Measurements from ENCODE around the gene JAKMIP1. TPM values are rescaled to one million over a fixed set of nuclear protein-coding genes. Genes with fewer than 3 reads are reported as not detected.

The JAKMIP1 gene
- total RNA-seq, 1 experiment from 2014 or later, result not detected

- Histone ChIP-seq H3K9me2 (ENCODE audit: insufficient read depth) (no peaks in the 10 kb centered on the region), H3K4me1 (replicated peaks; ENCODE audit: insufficient read depth) (no peaks in the 10 kb centered on the region), H2AFZ (no peak overlapping the region), H3F3A (ENCODE audit: insufficient read depth, low read depth) (no peaks in the 10 kb centered on the region), H3K79me2 (ENCODE audit: low read depth) (no peaks in the 10 kb centered on the region), H4K20me1 (ENCODE audit: insufficient read depth) (no peaks in the 10 kb centered on the region), H3K9me3 (ENCODE audit: insufficient read depth, low read depth) (no peaks in the 10 kb centered on the region), H3K4me2 (no peak overlapping the region), H3K27ac (no peak overlapping the region), H3K36me3 (ENCODE audit: low read depth) (no peaks in the 10 kb centered on the region), H3K27me3 (ENCODE audit: insufficient read depth, low read depth) (peaks cover 62% of the 10 kb centered on the region), H3K4me3 (no peak overlapping the region)
- no TSS peak for BruUV-seq (replicated peaks)
- ChIA-PET POLR2A (ENCODE audit: unreplicated experiment) (no interaction called here), CTCF (no interaction called here)
- TF ChIP-seq, protein P1, sequence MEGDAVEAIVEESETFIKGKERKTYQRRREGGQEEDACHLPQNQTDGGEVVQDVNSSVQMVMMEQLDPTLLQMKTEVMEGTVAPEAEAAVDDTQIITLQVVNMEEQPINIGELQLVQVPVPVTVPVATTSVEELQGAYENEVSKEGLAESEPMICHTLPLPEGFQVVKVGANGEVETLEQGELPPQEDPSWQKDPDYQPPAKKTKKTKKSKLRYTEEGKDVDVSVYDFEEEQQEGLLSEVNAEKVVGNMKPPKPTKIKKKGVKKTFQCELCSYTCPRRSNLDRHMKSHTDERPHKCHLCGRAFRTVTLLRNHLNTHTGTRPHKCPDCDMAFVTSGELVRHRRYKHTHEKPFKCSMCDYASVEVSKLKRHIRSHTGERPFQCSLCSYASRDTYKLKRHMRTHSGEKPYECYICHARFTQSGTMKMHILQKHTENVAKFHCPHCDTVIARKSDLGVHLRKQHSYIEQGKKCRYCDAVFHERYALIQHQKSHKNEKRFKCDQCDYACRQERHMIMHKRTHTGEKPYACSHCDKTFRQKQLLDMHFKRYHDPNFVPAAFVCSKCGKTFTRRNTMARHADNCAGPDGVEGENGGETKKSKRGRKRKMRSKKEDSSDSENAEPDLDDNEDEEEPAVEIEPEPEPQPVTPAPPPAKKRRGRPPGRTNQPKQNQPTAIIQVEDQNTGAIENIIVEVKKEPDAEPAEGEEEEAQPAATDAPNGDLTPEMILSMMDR (conservative IDR thresholded peaks at IDR 0.05), result no peak
- TF ChIP-seq EZH2 (IDR thresholded peaks at IDR 0.05; ENCODE audit: low read depth), result no peak
- intact Hi-C loops (cut with micrococcal nuclease; ENCODE audit: unreplicated experiment), result no loop called here
- no peak for DNase-seq
Observed at GRCh38 chr4:6123976-6124375, 76.4 kb downstream of the JAKMIP1 start.

DNA sequence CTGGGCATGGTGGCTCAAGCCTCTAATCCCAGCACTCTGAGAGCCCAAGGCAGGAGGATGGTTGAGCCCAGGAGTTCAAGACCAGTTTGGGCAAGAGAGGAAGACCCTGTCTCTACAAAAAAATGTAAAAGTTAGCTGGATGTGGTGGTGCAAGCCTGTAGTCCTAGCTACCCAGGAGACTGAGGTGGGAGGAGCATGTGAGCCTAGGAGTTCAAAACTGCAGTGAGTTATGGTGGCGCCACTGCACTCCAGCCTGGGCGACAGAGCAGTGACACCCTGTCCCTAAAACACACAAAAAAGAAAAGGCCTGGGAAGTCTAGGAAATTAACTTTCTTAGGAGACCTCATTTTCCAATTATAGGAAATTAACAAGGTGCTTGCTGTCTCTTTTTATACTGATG is 76.8 kb downstream of the JAKMIP1 start:
- no TSS peak for BruUV-seq (replicated peaks)
- no peaks in the 10 kb centered on the region for H3K4me1 ChIP-seq (replicated peaks; ENCODE audit: insufficient read depth)
- TF ChIP-seq, protein P1 (conservative IDR thresholded peaks at IDR 0.05), result no peak
- no peak overlapping the region for H3K4me3 ChIP-seq
- CTCF ChIA-PET, result no interaction called here
- H3K27me3 ChIP-seq (ENCODE audit: insufficient read depth, low read depth), result peaks cover 59% of the 10 kb centered on the region
- no peak overlapping the region for H2AFZ ChIP-seq
- no peaks in the 10 kb centered on the region for H3K36me3 ChIP-seq (ENCODE audit: low read depth)
- H3F3A ChIP-seq (ENCODE audit: insufficient read depth, low read depth), result no peaks in the 10 kb centered on the region
- H4K20me1 ChIP-seq (ENCODE audit: insufficient read depth), result no peaks in the 10 kb centered on the region
- no peak overlapping the region for H3K27ac ChIP-seq
- no peaks in the 10 kb centered on the region for H3K9me3 ChIP-seq (ENCODE audit: insufficient read depth, low read depth)
- H3K4me2 ChIP-seq, result no peak overlapping the region
- no peak for DNase-seq
- no peaks in the 10 kb centered on the region for H3K9me2 ChIP-seq (ENCODE audit: insufficient read depth)
- intact Hi-C loops (cut with micrococcal nuclease; ENCODE audit: unreplicated experiment), result no loop called here
- POLR2A ChIA-PET (ENCODE audit: unreplicated experiment), result no interaction called here
- no peaks in the 10 kb centered on the region for H3K79me2 ChIP-seq (ENCODE audit: low read depth)

DNA sequence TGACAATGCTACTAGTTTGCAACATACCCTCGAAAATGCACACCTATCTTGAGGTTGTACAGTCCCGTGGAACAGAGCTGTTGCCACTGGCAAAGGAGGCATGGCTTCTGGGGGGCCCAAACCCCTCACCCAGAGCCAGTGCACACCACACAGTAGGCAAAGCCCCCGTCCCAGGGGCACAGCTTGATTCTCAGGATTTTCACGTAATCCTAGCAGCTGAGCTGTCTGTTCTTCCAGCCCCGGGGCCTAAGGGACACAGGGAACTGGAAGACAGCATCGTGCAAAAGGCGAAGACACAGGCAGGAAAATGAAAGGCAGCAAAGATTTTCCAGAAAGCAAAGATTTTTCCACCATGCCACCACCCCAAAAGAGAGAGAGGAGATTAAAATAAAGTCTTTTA is 77.2 kb downstream of the JAKMIP1 start:
- no peak overlapping the region for H3K27ac ChIP-seq
- peaks cover 61% of the 10 kb centered on the region for H3K27me3 ChIP-seq (ENCODE audit: insufficient read depth, low read depth)
- H3K4me2 ChIP-seq, result no peak overlapping the region
- H3F3A ChIP-seq (ENCODE audit: insufficient read depth, low read depth), result no peaks in the 10 kb centered on the region
- no peaks in the 10 kb centered on the region for H3K36me3 ChIP-seq (ENCODE audit: low read depth)
- no peak overlapping the region for H3K4me3 ChIP-seq
- ChIA-PET CTCF (no interaction called here), POLR2A (ENCODE audit: unreplicated experiment) (no interaction called here)
- no peaks in the 10 kb centered on the region for H4K20me1 ChIP-seq (ENCODE audit: insufficient read depth)
- H3K9me3 ChIP-seq (ENCODE audit: insufficient read depth, low read depth), result no peaks in the 10 kb centered on the region
- no peaks in the 10 kb centered on the region for H3K9me2 ChIP-seq (ENCODE audit: insufficient read depth)
- no peaks in the 10 kb centered on the region for H3K79me2 ChIP-seq (ENCODE audit: low read depth)
- intact Hi-C loops (cut with micrococcal nuclease; ENCODE audit: unreplicated experiment), result no loop called here
- no peaks in the 10 kb centered on the region for H3K4me1 ChIP-seq (replicated peaks; ENCODE audit: insufficient read depth)
- H2AFZ ChIP-seq, result no peak overlapping the region
- DNase-seq, result no peak
- no peak for TF ChIP-seq EZH2 (IDR thresholded peaks at IDR 0.05; ENCODE audit: low read depth)
- TF ChIP-seq, protein P1 (conservative IDR thresholded peaks at IDR 0.05), result no peak
- no TSS peak for BruUV-seq (replicated peaks)

All from PC-9 (cell line).